Inflammatory macrophage (primary cell): Measurements from ENCODE around the gene HDAC7.

ENCODE experiments used
- DNase-seq, 2 donors: peaks; one replicate each; pipeline ENCODE4 v3.0.0-alpha.2; 2020 to 2022
- total RNA-seq, 18 experiments: gene quantifications; one replicate each; lab custom pipeline; 2026; ENCODE audit warnings: mixed read lengths in 6 of 18, inconsistent platforms in 2 of 18; lab: John Stamatoyannopoulos, UW

The HDAC7 gene
- 9.9 to 56.5 (median 19.8) reads per million in 18 experiments for total RNA-seq

- peak in 1 of 2 donors; percentile 47 for DNase-seq
Measured at GRCh38 chr12:47819896-47820630, at the start of gene HDAC7. TSS of gene HDAC7 (minus strand) at chr12:47819903. CDS start at chr12:47819785, 118 bp downstream.

GRCh38 chr12:47868552-47869031, 48.9 kb upstream of the HDAC7 start:
- DNase-seq: peak; percentile 87 to 91

GRCh38 chr12:47868041-47868440, 48.3 kb upstream of the HDAC7 start:
- DNase-seq: no peak

- DNase-seq: peak; percentile 42 to 43
Measured at GRCh38 chr12:47867495-47867941, 47.8 kb upstream of the HDAC7 start.

- DNase-seq: no peak
Measured at GRCh38 chr12:47864646-47865235, 45.0 kb upstream of the HDAC7 start.

GRCh38 chr12:47863985-47864384, 44.3 kb upstream of the HDAC7 start:
- DNase-seq: no peak

GRCh38 chr12:47863467-47863866, 43.8 kb upstream of the HDAC7 start:
- no peak for DNase-seq

GRCh38 chr12:47862881-47863280, 43.2 kb upstream of the HDAC7 start:
- DNase-seq: no peak

- DNase-seq: no peak
Measured at GRCh38 chr12:47862167-47862750, 42.6 kb upstream of the HDAC7 start.

- no peak for DNase-seq
Measured at GRCh38 chr12:47860873-47861272, 41.2 kb upstream of the HDAC7 start.

- DNase-seq: no peak
Measured at GRCh38 chr12:47860279-47860841, 40.7 kb upstream of the HDAC7 start.

- DNase-seq: no peak
Measured at GRCh38 chr12:47858511-47859266, 39.0 kb upstream of the HDAC7 start.

GRCh38 chr12:47856721-47857575, 37.2 kb upstream of the HDAC7 start:
- DNase-seq: no peak

GRCh38 chr12:47856094-47856493, 36.4 kb upstream of the HDAC7 start:
- DNase-seq: no peak

GRCh38 chr12:47855502-47855901, 35.8 kb upstream of the HDAC7 start:
- no peak for DNase-seq

- DNase-seq: no peak
Measured at GRCh38 chr12:47854531-47854930, 34.8 kb upstream of the HDAC7 start.

GRCh38 chr12:47852096-47852571, 32.4 kb upstream of the HDAC7 start:
- DNase-seq: no peak

- no peak for DNase-seq
Measured at GRCh38 chr12:47851303-47851952, 31.7 kb upstream of the HDAC7 start.

- no peak for DNase-seq
Measured at GRCh38 chr12:47850153-47851084, 30.7 kb upstream of the HDAC7 start.

GRCh38 chr12:47849261-47849660, 29.6 kb upstream of the HDAC7 start:
- DNase-seq: no peak
